H1 (cell line): ENCODE data around the gene KRTAP10-12. TPM values are rescaled to one million over a fixed set of nuclear protein-coding genes. Genes with fewer than 3 reads are reported as not detected.

Experiments
- CTCF ChIA-PET: fragments of 300-600 bp; sonication (Branson Sonifier 250); formaldehyde crosslinking; loops from one replicate; lab custom pipeline; 2021; ENCODE audit not compliant: partially characterized antibody; lab: Charles Lee
- POLR2A ChIA-PET: fragments of 300-600 bp; sonication (Branson Sonifier 250); formaldehyde crosslinking; loops from one replicate; lab custom pipeline; 2021; ENCODE audit warnings: inconsistent platforms; ENCODE audit not compliant: partially characterized antibody; lab: Charles Lee
- DNase-seq, 2 experiments: peaks; one replicate each; pipeline versions ENCODE4 v3.0.0 to v3.0.0-alpha.2; 2010 to 2022; ENCODE audit warnings: low spot score in 2 of 2, low read depth in 1 of 2, mixed read lengths in 1 of 2
- FAIRE-seq: peaks from 2 replicates; lab custom pipeline; 2011; peaks lifted over from hg19 to GRCh38; lab: Jason Lieb, UNC
- H2AFZ ChIP-seq: 2 replicates; pipeline ENCODE4 v1.8.1; 2012; ENCODE audit warnings: low read length, inconsistent platforms
- H2AK5ac ChIP-seq: 2 replicates; pipeline ENCODE4 v1.6.1; 2013; ENCODE audit warnings: low read depth, low read length
- H2BK120ac ChIP-seq: replicated peaks from 2 replicates; pipeline ENCODE3; 2013; ENCODE audit warnings: low read depth, low read length, inconsistent platforms
- H2BK12ac ChIP-seq: 2 replicates; pipeline ENCODE4 v1.6.1; 2013; ENCODE audit warnings: low read depth, low read length
- H2BK15ac ChIP-seq: 2 replicates; pipeline ENCODE4 v1.6.1; 2013; ENCODE audit warnings: low read length
- H2BK20ac ChIP-seq: 2 replicates; pipeline ENCODE4 v1.6.1; 2013; ENCODE audit warnings: low read length
- H2BK5ac ChIP-seq: 2 replicates; pipeline ENCODE4 v1.6.1; 2013; ENCODE audit warnings: low read depth, low read length
- H3K14ac ChIP-seq: 2 replicates; pipeline ENCODE4 v1.6.1; 2013; ENCODE audit warnings: inconsistent platforms; ENCODE audit not compliant: insufficient read length
- H3K18ac ChIP-seq: 2 replicates; pipeline ENCODE4 v1.6.1; 2013; ENCODE audit warnings: low read length; ENCODE audit errors: extremely low read depth
- H3K23ac ChIP-seq: 2 replicates; pipeline ENCODE4 v1.6.1; 2013; ENCODE audit warnings: inconsistent platforms; ENCODE audit not compliant: insufficient read length
- H3K23me2 ChIP-seq: 2 replicates; pipeline ENCODE4 v1.6.1; 2013; ENCODE audit warnings: low read depth, low read length
- H3K27ac ChIP-seq: 2 replicates; pipeline ENCODE4 v1.6.1; 2011; ENCODE audit warnings: low read depth, low read length, inconsistent platforms
- H3K27me3 ChIP-seq, 4 experiments: replicated peaks in 1 of 4; 1 replicate in 1 of 4; 2 replicates in 3 of 4; pipeline versions ENCODE4 v1.6.1 to v1.8.1; 2011 to 2013; ENCODE audit warnings: low read length in 3 of 4, mild to moderate bottlenecking in 3 of 4, inconsistent platforms in 2 of 4, mixed read lengths in 2 of 4, moderate library complexity in 1 of 4; ENCODE audit not compliant: control insufficient read depth in 3 of 4, insufficient read depth in 3 of 4; ENCODE audit errors: extremely low read depth in 1 of 4
- H3K36me3 ChIP-seq, 4 experiments: 2 replicates each; pipeline versions ENCODE4 v1.6.1 to v1.8.1; 2011 to 2013; ENCODE audit warnings: mild to moderate bottlenecking in 4 of 4, low read length in 3 of 4, moderate library complexity in 2 of 4, control low read depth in 1 of 4, inconsistent platforms in 1 of 4; ENCODE audit not compliant: insufficient read depth in 4 of 4, control insufficient read depth in 2 of 4
- H3K4ac ChIP-seq: replicated peaks from 2 replicates; pipeline ENCODE3; 2013; ENCODE audit warnings: low read length, low read depth, mixed read lengths, inconsistent platforms; ENCODE audit not compliant: insufficient read length
- H3K4me1 ChIP-seq, 4 experiments: replicated peaks in 1 of 4; 1 replicate in 1 of 4; 2 replicates in 3 of 4; pipeline versions ENCODE4 v1.6.1 to v1.8.1; 2011 to 2013; ENCODE audit warnings: low read length in 3 of 4, inconsistent platforms in 2 of 4, mixed read lengths in 1 of 4; ENCODE audit not compliant: insufficient read depth in 4 of 4, control insufficient read depth in 3 of 4
- H3K4me2 ChIP-seq, 2 experiments: 2 replicates each; pipeline versions ENCODE4 v1.6.1 to v1.8.1; 2011 to 2013; ENCODE audit warnings: low read depth in 2 of 2, low read length in 2 of 2, control low read depth in 1 of 2, inconsistent platforms in 1 of 2, mild to moderate bottlenecking in 1 of 2; ENCODE audit not compliant: insufficient read depth in 1 of 2
- H3K4me3 ChIP-seq, 4 experiments: fragments of 200-600, 300-600 bp in 1 of 4; sonication (generic), shearing (Covaris generic), sonication (Bioruptor Twin) in 1 of 4; 2 replicates each; pipeline versions ENCODE4 v1.5.1 to v1.8.1; 2011 to 2016; ENCODE audit warnings: low read length in 4 of 4, low read depth in 3 of 4, control low read depth in 2 of 4, inconsistent platforms in 2 of 4, mild to moderate bottlenecking in 2 of 4, mixed read lengths in 1 of 4, moderate library complexity in 1 of 4; ENCODE audit not compliant: insufficient read depth in 2 of 4; ENCODE audit errors: extremely low read depth in 1 of 4
- H3K56ac ChIP-seq: replicated peaks from 2 replicates; pipeline ENCODE3; 2013; ENCODE audit warnings: low read depth, mild to moderate bottlenecking, mixed read lengths, low read length, inconsistent platforms; ENCODE audit not compliant: insufficient read length
- H3K79me1 ChIP-seq: 2 replicates; pipeline ENCODE4 v1.6.1; 2013; ENCODE audit warnings: low read depth, low read length, control low read depth
- H3K79me2 ChIP-seq, 2 experiments: 2 replicates each; pipeline versions ENCODE4 v1.6.1 to v1.8.1; 2012 to 2013; ENCODE audit warnings: low read length in 2 of 2, mild to moderate bottlenecking in 2 of 2, inconsistent platforms in 1 of 2; ENCODE audit not compliant: insufficient read depth in 2 of 2, control insufficient read depth in 1 of 2
- H3K9ac ChIP-seq, 4 experiments: replicated peaks in 1 of 4; 1 replicate in 1 of 4; 2 replicates in 3 of 4; pipeline versions ENCODE4 v1.6.1 to v1.8.1; 2011 to 2013; ENCODE audit warnings: low read depth in 3 of 4, low read length in 3 of 4, control low read depth in 2 of 4, mild to moderate bottlenecking in 2 of 4, moderate library complexity in 2 of 4, inconsistent platforms in 1 of 4; ENCODE audit errors: extremely low read depth in 1 of 4
- H3K9me3 ChIP-seq, 2 experiments: 2 replicates each; pipeline versions ENCODE4 v1.6.1 to v1.8.1; 2012 to 2013; ENCODE audit warnings: mild to moderate bottlenecking in 2 of 2, moderate library complexity in 2 of 2, control low read depth in 1 of 2, inconsistent platforms in 1 of 2, low read depth in 1 of 2, low read length in 1 of 2, mixed read lengths in 1 of 2; ENCODE audit not compliant: insufficient read depth in 2 of 2
- H4K20me1 ChIP-seq, 2 experiments: replicated peaks in 1 of 2; 2 replicates each; pipeline versions ENCODE3 to v1.8.1; 2011 to 2013; ENCODE audit warnings: inconsistent platforms in 2 of 2, low read length in 2 of 2, mild to moderate bottlenecking in 1 of 2; ENCODE audit not compliant: insufficient read depth in 2 of 2, control insufficient read depth in 1 of 2
- H4K5ac ChIP-seq: 2 replicates; pipeline ENCODE4 v1.6.1; 2013; ENCODE audit warnings: low read length, low read depth, mixed read lengths, inconsistent platforms; ENCODE audit not compliant: insufficient read length
- H4K8ac ChIP-seq: 2 replicates; pipeline ENCODE4 v1.8.0; 2013; ENCODE audit warnings: mild to moderate bottlenecking, moderate library complexity, low read length, inconsistent platforms; ENCODE audit not compliant: insufficient read depth; ENCODE audit errors: extremely low read depth
- H4K91ac ChIP-seq: replicated peaks from 2 replicates; pipeline ENCODE3; 2013; ENCODE audit warnings: low read length, mixed read lengths, inconsistent platforms; ENCODE audit not compliant: insufficient read length
- NRF1 ChIP-seq: IDR thresholded peaks from 2 replicates; pipeline ENCODE4 v1.6.1; 2011; ENCODE audit warnings: mild to moderate bottlenecking, low read depth, low read length, improper control_type of control experiment
- WGBS, 2 experiments: shearing (Covaris generic) in 1 of 2; methylation state at CpG; one replicate each; pipeline versions ENCODE4 v1.1.6 to v1.1.7; 2013 to 2015; ENCODE audit warnings: low lambda C conversion rate in 2 of 2, mixed read lengths in 2 of 2, inconsistent platforms in 1 of 2, low coverage in 1 of 2, missing lambda C conversion rate in 1 of 2; ENCODE audit not compliant: insufficient replicate concordance in 2 of 2, insufficient coverage in 1 of 2, insufficient read length in 1 of 2; ENCODE audit errors: extremely low coverage in 1 of 2, missing lambda C conversion rate in 1 of 2; 5-methylcytosine and 5-hydroxymethylcytosine counted together
- polyA plus RNA-seq, 7 experiments: library from polyadenylated mRNA; depleted of rRNA in 3 of 7; stranded (reverse) in 5 of 7; unstranded in 2 of 7; fragments of >200 nt in 5 of 7; fragments of 200-250 nt in 2 of 7; gene quantifications; 1 replicate in 5 of 7; 2 replicates in 1 of 7; 4 replicates in 1 of 7; pipeline versions ENCODE4 v1.2.1 to v1.2.3, GENCODE V29; 2011 to 2013; ENCODE audit warnings: missing spikeins in 2 of 7, mixed read lengths in 2 of 7
- total RNA-seq: library from RNA; stranded (reverse); fragmentation: NEBNext Ultra II Directional; extraction: Animal tissue kit (Norgen Biotek cat#: 25700); gene quantifications from 2 replicates; pipeline ENCODE4 v1.2.1, GENCODE V29; 2021

The KRTAP10-12 gene
- total and polyA plus RNA-seq, 2 of the 8 experiments (the other 6 are each of a cell fraction or from before 2014, with no cell fraction given), result not detected

DNA sequence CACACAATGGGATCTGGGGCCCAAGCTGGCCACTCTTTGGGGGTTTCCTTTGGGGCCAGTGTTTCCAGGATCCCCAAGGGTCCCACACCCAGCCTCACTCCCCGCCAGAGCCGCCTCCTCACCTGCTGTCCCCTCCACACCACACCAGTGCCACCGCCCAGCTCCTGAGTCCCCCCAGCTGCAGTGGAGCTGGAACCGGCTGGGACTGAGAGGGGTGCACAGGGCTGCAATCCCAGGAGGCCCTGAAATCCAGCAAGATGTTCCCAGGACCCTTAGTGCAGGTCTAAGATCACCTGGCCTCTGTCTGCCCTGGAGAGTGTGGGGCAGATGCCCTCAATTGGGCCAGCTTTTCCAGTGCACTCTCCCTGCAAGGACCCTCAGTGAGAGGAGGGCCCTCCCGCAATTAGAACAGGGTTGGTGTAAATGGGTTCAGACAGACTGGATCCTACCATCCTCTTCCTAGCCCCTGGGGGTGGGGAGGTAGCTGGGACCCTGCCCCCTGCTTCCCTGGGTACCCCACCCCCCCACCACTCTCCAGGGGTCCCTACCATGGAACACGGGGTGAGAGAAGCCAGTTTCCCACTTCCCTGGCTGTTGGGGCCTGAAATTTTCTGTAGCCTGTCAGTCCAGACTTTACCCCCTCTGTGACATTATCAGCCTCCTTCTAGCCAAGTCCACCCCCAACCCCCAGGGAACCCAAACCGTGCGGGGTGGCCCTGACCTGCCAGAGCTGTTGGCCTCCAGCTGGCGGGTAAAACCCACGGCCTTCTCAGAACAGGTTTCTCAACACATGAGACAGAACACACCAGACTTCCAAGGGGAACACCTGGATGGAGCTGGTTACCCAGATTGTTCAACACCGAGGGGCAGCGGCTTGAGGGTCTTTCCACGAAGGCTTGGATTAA lies 7.0 kb downstream of the KRTAP10-12 start:
- peak overlapping the region in 3 of 4 experiments; percentile 14 to 48 (median 23); a peak in 5 of 8 replicates for H3K4me3 ChIP-seq
- H3K23me2 ChIP-seq, result peaks cover 26% of the 10 kb centered on the region
- H2AFZ ChIP-seq, result no peak overlapping the region
- H3K36me3 ChIP-seq, result no peaks in the 10 kb centered on the region
- H3K14ac ChIP-seq, result no peak overlapping the region
- peak overlapping the region; percentile 58 to 77 for H3K4me2 ChIP-seq
- peak overlapping the region; percentile 97 for H2AK5ac ChIP-seq
- H4K20me1 ChIP-seq, result peaks cover 0 to 4% of the 10 kb centered on the region in 2 experiments
- H3K4ac ChIP-seq, result peak overlapping the region; percentile 16
- H4K91ac ChIP-seq, result peak overlapping the region; percentile 75
- no peaks in the 10 kb centered on the region for H3K9me3 ChIP-seq
- peaks cover 5 to 23% (median 19%) of the 10 kb centered on the region in 4 experiments; a peak in 6 of 7 replicates for H3K27me3 ChIP-seq
- peak overlapping the region; percentile 90; the same call in 1 of the 2 replicates for H2BK5ac ChIP-seq
- peak overlapping the region; percentile 56; the same call in 1 of the 2 replicates for H3K27ac ChIP-seq
- H3K56ac ChIP-seq, result peak overlapping the region; percentile 52
- H3K4me1 ChIP-seq, result peaks cover 3 to 56% (median 48%) of the 10 kb centered on the region in 4 experiments
- ChIA-PET CTCF (interaction anchor here (0.8 to 3.6 kb wide), 10 partner anchors 9 to 214 kb away, joined by 3 to 14 read pairs (median 4); no protein-coding TSS in a partner anchor), POLR2A (interaction anchor here (0.8 to 2.8 kb wide), 5 partner anchors 15 to 218 kb away, joined by 3 to 7 read pairs (median 4); partner anchors contain the start of gene UBE2G2)
- H3K9ac ChIP-seq, result no peak overlapping the region; a peak in 1 of 7 replicates
- peak overlapping the region; percentile 97 for H2BK20ac ChIP-seq
- H3K79me1 ChIP-seq, result peaks cover 3% of the 10 kb centered on the region; the same call in 1 of the 2 replicates
- peak overlapping the region; percentile 85 for H2BK120ac ChIP-seq
- TF ChIP-seq NRF1, result no peak
- peak overlapping the region; percentile 90 for H3K18ac ChIP-seq
- H2BK15ac ChIP-seq, result peak overlapping the region; percentile 92; the same call in 1 of the 2 replicates
- no peak for DNase-seq
- no peak for FAIRE-seq
- H4K5ac ChIP-seq, result peak overlapping the region; percentile 79
- peak overlapping the region; percentile 95 for H2BK12ac ChIP-seq
- no peaks in the 10 kb centered on the region for H3K79me2 ChIP-seq
- peak overlapping the region; percentile 77 for H4K8ac ChIP-seq
- WGBS, 2 experiments, result 52% methylated on average over 13 of the region's 13 CpGs; no CpG with 5 or more reads in 1 of the 2 experiments
- H3K23ac ChIP-seq, result no peak overlapping the region
